Measurements from ENCODE around the gene APOBEC3B. TPM values are rescaled to one million over a fixed set of nuclear protein-coding genes. Genes with fewer than 3 reads are reported as not detected.

Gene APOBEC3B
- total RNA-seq, 1 experiment from 2014 or later = 11.3 TPM

- no peak overlapping the region for H3K4me3 ChIP-seq (ENCODE audit: low read length)
- CTCF ChIA-PET = no interaction called here
- no TSS peak for BruUV-seq (replicated peaks)
Measured at GRCh38 chr22:38966380-38966702, 15.8 kb upstream of the APOBEC3B start.

GRCh38 chr22:38966942-38967341, 15.2 kb upstream of the APOBEC3B start:
- POLR2A ChIA-PET (ENCODE audit: unreplicated experiment) = interaction anchor here (0.6 kb wide), 1 partner anchor 264 kb away, joined by 4 read pairs; no protein-coding TSS in a partner anchor
- Histone ChIP-seq H3K9me2 (replicated peaks; ENCODE audit: low read length) (no peaks in the 10 kb centered on the region), H2AFZ (ENCODE audit: low read length) (no peak overlapping the region), H3K9ac (ENCODE audit: low read length) (no peak overlapping the region), H3K9me3 (ENCODE audit: low read length) (no peaks in the 10 kb centered on the region), H3K36me3 (ENCODE audit: low read depth, low read length) (no peaks in the 10 kb centered on the region), H3K4me3 (ENCODE audit: low read length) (no peak overlapping the region), H3K27me3 (ENCODE audit: low read length) (no peaks in the 10 kb centered on the region), H3K4me2 (ENCODE audit: low read length) (no peak overlapping the region), H4K20me1 (ENCODE audit: low read length) (no peaks in the 10 kb centered on the region), H3K4me1 (ENCODE audit: insufficient read depth, low read length) (no peaks in the 10 kb centered on the region), H3K79me2 (ENCODE audit: low read length) (no peaks in the 10 kb centered on the region), H3K27ac (ENCODE audit: low read length) (no peak overlapping the region), H3F3A (ENCODE audit: low read length, unreplicated experiment) (no peaks in the 10 kb centered on the region)
- TF ChIP-seq EZH2 (IDR thresholded peaks at IDR 0.05; ENCODE audit: low read length, unreplicated experiment) = no peak
- no peak for TF ChIP-seq EZH2phosphoT487 (IDR thresholded peaks at IDR 0.05; ENCODE audit: borderline replicate concordance, low read length)
- no peak for TF ChIP-seq CTCF (conservative IDR thresholded peaks at IDR 0.05; ENCODE audit: low read depth, low read length)
- ATAC-seq (no peak), DNase-seq (no peak)
- CTCF ChIA-PET = no interaction called here
- intact Hi-C loops (cut with micrococcal nuclease) = no loop called here
- BruUV-seq (replicated peaks) = no TSS peak

More at GRCh38 chr22:38966380-38966702, 15.8 kb upstream of the APOBEC3B start:
- Histone ChIP-seq H3K9ac (ENCODE audit: low read length) (no peak overlapping the region), H3K27me3 (ENCODE audit: low read length) (no peaks in the 10 kb centered on the region), H3K4me2 (ENCODE audit: low read length) (no peak overlapping the region), H3K9me3 (ENCODE audit: low read length) (no peaks in the 10 kb centered on the region), H3K4me1 (ENCODE audit: insufficient read depth, low read length) (no peaks in the 10 kb centered on the region), H3K36me3 (ENCODE audit: low read depth, low read length) (no peaks in the 10 kb centered on the region), H2AFZ (ENCODE audit: low read length) (no peak overlapping the region), H4K20me1 (ENCODE audit: low read length) (no peaks in the 10 kb centered on the region), H3K27ac (ENCODE audit: low read length) (no peak overlapping the region), H3K9me2 (replicated peaks; ENCODE audit: low read length) (no peaks in the 10 kb centered on the region), H3K79me2 (ENCODE audit: low read length) (no peaks in the 10 kb centered on the region), H3F3A (ENCODE audit: low read length, unreplicated experiment) (no peaks in the 10 kb centered on the region)
- ATAC-seq (no peak), DNase-seq (no peak)
- no peak for TF ChIP-seq EZH2 (IDR thresholded peaks at IDR 0.05; ENCODE audit: low read length, unreplicated experiment)
- POLR2A ChIA-PET (ENCODE audit: unreplicated experiment) = interaction anchor here (0.6 kb wide), 1 partner anchor 263 kb away, joined by 4 read pairs; no protein-coding TSS in a partner anchor
- intact Hi-C loops (cut with micrococcal nuclease) = no loop called here

GRCh38 chr22:38967451-38968450, 14.4 kb upstream of the APOBEC3B start:
- Histone ChIP-seq H3K27ac (ENCODE audit: low read length) (no peak overlapping the region), H3K9me2 (replicated peaks; ENCODE audit: low read length) (no peaks in the 10 kb centered on the region), H3K4me1 (ENCODE audit: insufficient read depth, low read length) (no peaks in the 10 kb centered on the region), H3K79me2 (ENCODE audit: low read length) (no peaks in the 10 kb centered on the region), H3K4me2 (ENCODE audit: low read length) (no peak overlapping the region), H3K36me3 (ENCODE audit: low read depth, low read length) (no peaks in the 10 kb centered on the region), H3K27me3 (ENCODE audit: low read length) (no peaks in the 10 kb centered on the region), H3K9ac (ENCODE audit: low read length) (no peak overlapping the region), H4K20me1 (ENCODE audit: low read length) (no peaks in the 10 kb centered on the region), H2AFZ (ENCODE audit: low read length) (no peak overlapping the region), H3F3A (ENCODE audit: low read length, unreplicated experiment) (no peaks in the 10 kb centered on the region), H3K4me3 (ENCODE audit: low read length) (no peak overlapping the region), H3K9me3 (ENCODE audit: low read length) (no peaks in the 10 kb centered on the region)
- intact Hi-C loops (cut with micrococcal nuclease) = no loop called here
- TF ChIP-seq CTCF (conservative IDR thresholded peaks at IDR 0.05; ENCODE audit: low read depth, low read length) = no peak
- BruUV-seq (replicated peaks) = no TSS peak
- no peak for ATAC-seq
- DNase-seq = no peak
- POLR2A ChIA-PET (ENCODE audit: unreplicated experiment) = no interaction called here
- CTCF ChIA-PET = no interaction called here

Data from PC-3 (cell line).